Measurements from ENCODE around the gene CHAF1B. TPM values are rescaled to one million over a fixed set of nuclear protein-coding genes. Genes with fewer than 3 reads are reported as not detected.

The CHAF1B gene
- total and polyA plus RNA-seq, 9 of the 15 experiments (the other 6 are each of a cell fraction or from before 2014, with no cell fraction given): 7.5 to 36.8 (median 21.0) TPM

DNA sequence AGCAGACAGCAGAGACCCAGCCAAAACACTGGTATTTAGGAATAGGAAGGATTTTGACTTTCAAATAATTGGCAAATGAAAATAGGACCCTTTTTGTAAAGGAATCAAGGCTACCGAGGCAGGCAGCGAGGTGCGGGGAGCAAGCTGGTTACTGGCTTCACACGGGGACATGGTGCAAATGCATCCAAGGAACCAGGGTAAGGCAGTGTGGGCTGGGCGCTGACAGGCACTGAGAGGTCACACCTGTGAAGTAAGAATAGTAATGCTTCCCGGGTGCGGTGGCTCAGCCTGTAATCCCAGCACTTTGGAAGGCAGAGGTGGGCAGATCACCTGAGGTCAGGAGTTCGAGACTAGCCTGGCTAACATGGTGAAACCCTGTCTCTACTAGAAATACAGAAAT, 15.5 kb downstream of the CHAF1B start:
- Histone ChIP-seq H3K36me3 (ENCODE audit: control insufficient read depth, insufficient read depth, low read length) (peaks cover 72% of the 10 kb centered on the region), H4K20me1 (replicated peaks; ENCODE audit: control insufficient read depth, insufficient read depth, low read length) (no peaks in the 10 kb centered on the region), H3K4me2 (ENCODE audit: insufficient read depth, low read length) (no peak overlapping the region), H3K27me3 (ENCODE audit: control insufficient read depth in 2 of 2, insufficient read depth in 2 of 2, low read length in 2 of 2) (no peaks in the 10 kb centered on the region; a peak in 1 of 5 replicates), H2AFZ (ENCODE audit: low read depth, low read length) (no peak overlapping the region), H3K4me1 (replicated peaks in 1 of 2; ENCODE audit: control insufficient read depth in 2 of 2, insufficient read depth in 2 of 2, low read length in 2 of 2) (peaks cover 2 to 9% of the 10 kb centered on the region in 2 experiments; a peak in 4 of 5 replicates), H3K9me3 (replicated peaks; ENCODE audit: control insufficient read depth, insufficient read depth, low read depth, low read length) (no peaks in the 10 kb centered on the region), H3K9ac (ENCODE audit: insufficient read depth in 1 of 2, low read depth in 2 of 2, low read length in 2 of 2) (no peak overlapping the region; a peak in 1 of 4 replicates), H3K4me3 (no peak overlapping the region), H3K27ac (ENCODE audit: extremely low read depth, low read depth, low read length) (no peak overlapping the region), H3K9me1 (ENCODE audit: control insufficient read depth, insufficient read depth, low read length) (no peaks in the 10 kb centered on the region), H3K79me2 (ENCODE audit: control insufficient read depth, insufficient read depth, low read length) (no peaks in the 10 kb centered on the region)
- BruUV-seq (replicated peaks): no TSS peak
- in situ Hi-C loops (cut with MboI) (no loop called here), intact Hi-C loops (cut with micrococcal nuclease) (no loop called here)
- POLR2A ChIA-PET: interaction anchor here (0.9 kb wide), 1 partner anchor 13 kb away, joined by 3 read pairs; no protein-coding TSS in a partner anchor
- CTCF ChIA-PET (ENCODE audit: low intra/inter-chr PET ratio): no interaction called here
- WGBS (ENCODE audit: insufficient coverage, low coverage, missing lambda C conversion rate): 95% methylated on average over 8 of the region's 8 CpGs
- DNase-seq (ENCODE audit: extremely low read depth in 1 of 4, low spot score in 3 of 4): no peak
- no peak for ATAC-seq
- no peak for FAIRE-seq
- no peak for TF ChIP-seq CEBPB (tag; IDR thresholded peaks at IDR 0.05)
- no peak for TF ChIP-seq PHF21A (IDR thresholded peaks at IDR 0.05; ENCODE audit: borderline replicate concordance, low read depth)
- no peak for TF ChIP-seq BMI1 (IDR thresholded peaks at IDR 0.05; ENCODE audit: low read length)
- TF ChIP-seq NR2F6 (CRISPR knock-in tag; IDR thresholded peaks at IDR 0.05): no peak
- no peak for TF ChIP-seq CBFA2T2 (conservative IDR thresholded peaks at IDR 0.05)
- no peak for TF ChIP-seq SRF (CRISPR knock-in tag; IDR thresholded peaks at IDR 0.05)
- TF ChIP-seq, protein P1, sequence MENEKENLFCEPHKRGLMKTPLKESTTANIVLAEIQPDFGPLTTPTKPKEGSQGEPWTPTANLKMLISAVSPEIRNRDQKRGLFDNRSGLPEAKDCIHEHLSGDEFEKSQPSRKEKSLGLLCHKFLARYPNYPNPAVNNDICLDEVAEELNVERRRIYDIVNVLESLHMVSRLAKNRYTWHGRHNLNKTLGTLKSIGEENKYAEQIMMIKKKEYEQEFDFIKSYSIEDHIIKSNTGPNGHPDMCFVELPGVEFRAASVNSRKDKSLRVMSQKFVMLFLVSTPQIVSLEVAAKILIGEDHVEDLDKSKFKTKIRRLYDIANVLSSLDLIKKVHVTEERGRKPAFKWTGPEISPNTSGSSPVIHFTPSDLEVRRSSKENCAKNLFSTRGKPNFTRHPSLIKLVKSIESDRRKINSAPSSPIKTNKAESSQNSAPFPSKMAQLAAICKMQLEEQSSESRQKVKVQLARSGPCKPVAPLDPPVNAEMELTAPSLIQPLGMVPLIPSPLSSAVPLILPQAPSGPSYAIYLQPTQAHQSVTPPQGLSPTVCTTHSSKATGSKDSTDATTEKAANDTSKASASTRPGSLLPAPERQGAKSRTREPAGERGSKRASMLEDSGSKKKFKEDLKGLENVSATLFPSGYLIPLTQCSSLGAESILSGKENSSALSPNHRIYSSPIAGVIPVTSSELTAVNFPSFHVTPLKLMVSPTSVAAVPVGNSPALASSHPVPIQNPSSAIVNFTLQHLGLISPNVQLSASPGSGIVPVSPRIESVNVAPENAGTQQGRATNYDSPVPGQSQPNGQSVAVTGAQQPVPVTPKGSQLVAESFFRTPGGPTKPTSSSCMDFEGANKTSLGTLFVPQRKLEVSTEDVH (IDR thresholded peaks at IDR 0.05; ENCODE audit: low read depth, partially characterized antibody): no peak
- TF ChIP-seq LEF1 (IDR thresholded peaks at IDR 0.05): no peak
- TF ChIP-seq, protein P2, sequence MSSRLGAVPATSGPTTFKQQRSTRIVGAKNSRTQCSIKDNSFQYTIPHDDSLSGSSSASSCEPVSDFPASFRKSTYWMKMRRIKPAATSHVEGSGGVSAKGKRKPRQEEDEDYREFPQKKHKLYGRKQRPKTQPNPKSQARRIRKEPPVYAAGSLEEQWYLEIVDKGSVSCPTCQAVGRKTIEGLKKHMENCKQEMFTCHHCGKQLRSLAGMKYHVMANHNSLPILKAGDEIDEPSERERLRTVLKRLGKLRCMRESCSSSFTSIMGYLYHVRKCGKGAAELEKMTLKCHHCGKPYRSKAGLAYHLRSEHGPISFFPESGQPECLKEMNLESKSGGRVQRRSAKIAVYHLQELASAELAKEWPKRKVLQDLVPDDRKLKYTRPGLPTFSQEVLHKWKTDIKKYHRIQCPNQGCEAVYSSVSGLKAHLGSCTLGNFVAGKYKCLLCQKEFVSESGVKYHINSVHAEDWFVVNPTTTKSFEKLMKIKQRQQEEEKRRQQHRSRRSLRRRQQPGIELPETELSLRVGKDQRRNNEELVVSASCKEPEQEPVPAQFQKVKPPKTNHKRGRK (tag; IDR thresholded peaks at IDR 0.05): no peak
- TF ChIP-seq DIDO1 (tag; IDR thresholded peaks at IDR 0.05; ENCODE audit: low read depth): no peak
- no peak for TF ChIP-seq EP400 (IDR thresholded peaks at IDR 0.05)
- no peak for TF ChIP-seq ZNF764 (CRISPR knock-in tag; IDR thresholded peaks at IDR 0.05; ENCODE audit: low read depth)
- no peak for TF ChIP-seq ZNF354B (CRISPR knock-in tag; IDR thresholded peaks at IDR 0.05)
- no peak for TF ChIP-seq ZNF174 (CRISPR knock-in tag; IDR thresholded peaks at IDR 0.05)
- TF ChIP-seq, protein P3, sequence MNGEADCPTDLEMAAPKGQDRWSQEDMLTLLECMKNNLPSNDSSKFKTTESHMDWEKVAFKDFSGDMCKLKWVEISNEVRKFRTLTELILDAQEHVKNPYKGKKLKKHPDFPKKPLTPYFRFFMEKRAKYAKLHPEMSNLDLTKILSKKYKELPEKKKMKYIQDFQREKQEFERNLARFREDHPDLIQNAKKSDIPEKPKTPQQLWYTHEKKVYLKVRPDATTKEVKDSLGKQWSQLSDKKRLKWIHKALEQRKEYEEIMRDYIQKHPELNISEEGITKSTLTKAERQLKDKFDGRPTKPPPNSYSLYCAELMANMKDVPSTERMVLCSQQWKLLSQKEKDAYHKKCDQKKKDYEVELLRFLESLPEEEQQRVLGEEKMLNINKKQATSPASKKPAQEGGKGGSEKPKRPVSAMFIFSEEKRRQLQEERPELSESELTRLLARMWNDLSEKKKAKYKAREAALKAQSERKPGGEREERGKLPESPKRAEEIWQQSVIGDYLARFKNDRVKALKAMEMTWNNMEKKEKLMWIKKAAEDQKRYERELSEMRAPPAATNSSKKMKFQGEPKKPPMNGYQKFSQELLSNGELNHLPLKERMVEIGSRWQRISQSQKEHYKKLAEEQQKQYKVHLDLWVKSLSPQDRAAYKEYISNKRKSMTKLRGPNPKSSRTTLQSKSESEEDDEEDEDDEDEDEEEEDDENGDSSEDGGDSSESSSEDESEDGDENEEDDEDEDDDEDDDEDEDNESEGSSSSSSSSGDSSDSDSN (IDR thresholded peaks at IDR 0.05; ENCODE audit: borderline replicate concordance in 1 of 2, low read depth in 2 of 2, low read length in 2 of 2): no peak
- no peak for TF ChIP-seq ZNF143 (CRISPR knock-in tag; IDR thresholded peaks at IDR 0.05)
- TF ChIP-seq, protein P4, sequence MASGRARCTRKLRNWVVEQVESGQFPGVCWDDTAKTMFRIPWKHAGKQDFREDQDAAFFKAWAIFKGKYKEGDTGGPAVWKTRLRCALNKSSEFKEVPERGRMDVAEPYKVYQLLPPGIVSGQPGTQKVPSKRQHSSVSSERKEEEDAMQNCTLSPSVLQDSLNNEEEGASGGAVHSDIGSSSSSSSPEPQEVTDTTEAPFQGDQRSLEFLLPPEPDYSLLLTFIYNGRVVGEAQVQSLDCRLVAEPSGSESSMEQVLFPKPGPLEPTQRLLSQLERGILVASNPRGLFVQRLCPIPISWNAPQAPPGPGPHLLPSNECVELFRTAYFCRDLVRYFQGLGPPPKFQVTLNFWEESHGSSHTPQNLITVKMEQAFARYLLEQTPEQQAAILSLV (tag; IDR thresholded peaks at IDR 0.05): no peak
